MCF 10A (cell line): ENCODE measurements around the gene RBPJ. TPM values are rescaled to one million over a fixed set of nuclear protein-coding genes. Genes with fewer than 3 reads are reported as not detected.
A peak's percentile ranks its signal among the peaks of the same experiment; 100 is the strongest.

Experiments
- BruUV-seq: library from RNA; stranded (reverse); fragments of 400-500 nt; replicated peaks from 2 replicates; lab custom pipeline; 2021; lab: Mats Ljungman, UMichigan
- CTCF ChIA-PET: fragments of 300-600 bp; sonication (Branson Sonifier 250); formaldehyde crosslinking; extraction: SDS; loops from one replicate; lab custom pipeline; 2021; ENCODE audit warnings: antibody characterized with exemption, inconsistent platforms; lab: Yijun Ruan, JAX
- POLR2A ChIA-PET: fragments of 300-600, 350-650 bp; sonication (Branson Sonifier 250); formaldehyde crosslinking; extraction: SDS; loops from one replicate; lab custom pipeline; 2020; ENCODE audit warnings: antibody characterized with exemption, inconsistent platforms; lab: Yijun Ruan, JAX
- DNase-seq: peaks from one replicate; pipeline ENCODE4 v3.0.0-alpha.2; 2018; ENCODE audit not compliant: unreplicated experiment
- H3K27ac Mint-ChIP-seq: one replicate; pipeline ENCODE4 v1.8.0; 2022; ENCODE audit warnings: mild to moderate bottlenecking, low read depth, mixed read lengths; ENCODE audit not compliant: unreplicated experiment
- H3K27me3 Mint-ChIP-seq: one replicate; pipeline ENCODE4 v1.8.0; 2022; ENCODE audit warnings: mixed read lengths; ENCODE audit not compliant: insufficient read depth, unreplicated experiment
- H3K36me3 Mint-ChIP-seq: one replicate; pipeline ENCODE4 v1.8.0; 2022; ENCODE audit warnings: mild to moderate bottlenecking, moderate library complexity, mixed read lengths; ENCODE audit not compliant: insufficient read depth, unreplicated experiment
- H3K4me1 Mint-ChIP-seq: one replicate; pipeline ENCODE4 v1.8.0; 2022; ENCODE audit warnings: mixed read lengths; ENCODE audit not compliant: insufficient read depth, unreplicated experiment
- H3K4me3 Mint-ChIP-seq: one replicate; pipeline ENCODE4 v1.8.0; 2022; ENCODE audit warnings: mild to moderate bottlenecking, moderate library complexity, mixed read lengths; ENCODE audit not compliant: unreplicated experiment
- H3K9me3 Mint-ChIP-seq: one replicate; pipeline ENCODE4 v1.8.0; 2022; ENCODE audit warnings: mixed read lengths; ENCODE audit not compliant: unreplicated experiment
- CTCF ChIP-seq: fragments of 200-600 bp; IDR thresholded peaks from one replicate; pipeline ENCODE4 v1.8.0; 2022; ENCODE audit warnings: antibody characterized with exemption, mild to moderate bottlenecking; ENCODE audit not compliant: unreplicated experiment
- intact Hi-C: fragments of 100-400 bp; cut with micrococcal nuclease; formaldehyde crosslinking; loops from 2 replicates; pipeline ENCODE4 v1.14.1; 2022
- total RNA-seq: library from RNA; stranded (reverse); gene quantifications from 2 replicates; pipeline ENCODE4 v1.2.3, GENCODE V29; 2022

The RBPJ gene
- total RNA-seq, 1 experiment from 2014 or later: 74.4 TPM

- no TSS peak for BruUV-seq
- H3K4me1 Mint-ChIP-seq: peaks cover 10% of the 10 kb centered on the region
- no peaks in the 10 kb centered on the region for H3K27me3 Mint-ChIP-seq
- POLR2A ChIA-PET: interaction anchor here (1.0 to 1.3 kb wide), 3 partner anchors 80 to 174 kb away, joined by 3 to 5 read pairs (median 3); no protein-coding TSS in a partner anchor
- peak; percentile 48 for TF ChIP-seq CTCF
- H3K9me3 Mint-ChIP-seq: peaks cover 9% of the 10 kb centered on the region
- H3K27ac Mint-ChIP-seq: no peak overlapping the region
- H3K4me3 Mint-ChIP-seq: no peak overlapping the region
- CTCF ChIA-PET: interaction anchor here (0.5 to 14.9 kb wide), 17 partner anchors 9 to 642 kb away, joined by 3 to 157 read pairs (median 4); no protein-coding TSS in a partner anchor
- H3K36me3 Mint-ChIP-seq: peaks cover 38% of the 10 kb centered on the region
- intact Hi-C loops: loop anchor here (1.0 kb wide), 4 partner anchors 80 to 422 kb away; no protein-coding TSS in a partner anchor
- DNase-seq: peak; percentile 63
These were observed 89.8 kb downstream of the RBPJ start for GRCh38 chr4:26410385-26411293.

GRCh38 chr4:26412381-26413372 lies 91.9 kb downstream of the RBPJ start:
- H3K4me1 Mint-ChIP-seq: peaks cover 4% of the 10 kb centered on the region
- TF ChIP-seq CTCF: no peak
- peaks cover 28% of the 10 kb centered on the region for H3K36me3 Mint-ChIP-seq
- peak overlapping the region; percentile 61 for H3K27ac Mint-ChIP-seq
- POLR2A ChIA-PET: no interaction called here
- no peaks in the 10 kb centered on the region for H3K9me3 Mint-ChIP-seq
- H3K4me3 Mint-ChIP-seq: no peak overlapping the region
- intact Hi-C loops: no loop called here
- CTCF ChIA-PET: interaction anchor here (0.5 to 14.9 kb wide), 8 partner anchors 18 to 442 kb away, joined by 3 to 157 read pairs (median 3); no protein-coding TSS in a partner anchor
- no peaks in the 10 kb centered on the region for H3K27me3 Mint-ChIP-seq
- BruUV-seq: no TSS peak
- DNase-seq: peak; percentile 26

GRCh38 chr4:26413582-26413981 lies 92.8 kb downstream of the RBPJ start:
- ChIA-PET POLR2A (interaction anchor here (0.6 kb wide), 1 partner anchor 75 kb away, joined by 3 read pairs; no protein-coding TSS in a partner anchor), CTCF (interaction anchor here (0.5 to 14.9 kb wide), 7 partner anchors 60 to 443 kb away, joined by 3 to 157 read pairs (median 3); no protein-coding TSS in a partner anchor)
- H3K36me3 Mint-ChIP-seq: peaks cover 24% of the 10 kb centered on the region
- TF ChIP-seq CTCF: no peak
- no peaks in the 10 kb centered on the region for H3K27me3 Mint-ChIP-seq
- DNase-seq: no peak
- no TSS peak for BruUV-seq
- H3K4me1 Mint-ChIP-seq: peaks cover 4% of the 10 kb centered on the region
- intact Hi-C loops: no loop called here
- H3K4me3 Mint-ChIP-seq: no peak overlapping the region
- H3K9me3 Mint-ChIP-seq: no peaks in the 10 kb centered on the region
- peak overlapping the region; percentile 61 for H3K27ac Mint-ChIP-seq
